AG10803 (cell line): ENCODE measurements around the gene CDK6.
"Not testable (repeated sequence)": the region's sequence is repeated elsewhere in the genome, so short reads cannot be mapped to it uniquely, and the experiment has no call there.

ENCODE experiments used
- DNase-seq: peaks from one replicate; pipeline ENCODE4 v3.0.0; 2010; ENCODE audit warnings: low read depth
- H3K4me3 ChIP-seq: 2 replicates; pipeline ENCODE4 v1.5.1; 2011; ENCODE audit warnings: mild to moderate bottlenecking, low read length, control low read depth
- CTCF ChIP-seq: conservative IDR thresholded peaks from 2 replicates; pipeline ENCODE4 v1.5.1; 2011; ENCODE audit warnings: mild to moderate bottlenecking, low read length, control low read depth, inconsistent platforms

The CDK6 gene

GRCh38 chr7:92836489-92836999 lies at the start of gene CDK6:
CDK6 (minus strand) TSS chr7:92836573; CDS start chr7:92833323, 3,250 bp downstream.
- DNase-seq = peak; percentile 68
- peak within 1 kb of the TSS; percentile 91 for H3K4me3 ChIP-seq
- TF ChIP-seq CTCF = no peak

- DNase-seq, H3K4me3 ChIP-seq: not testable (repeated sequence)
These were observed 49.7 kb upstream of the CDK6 start for GRCh38 chr7:92886039-92886438.

DNA sequence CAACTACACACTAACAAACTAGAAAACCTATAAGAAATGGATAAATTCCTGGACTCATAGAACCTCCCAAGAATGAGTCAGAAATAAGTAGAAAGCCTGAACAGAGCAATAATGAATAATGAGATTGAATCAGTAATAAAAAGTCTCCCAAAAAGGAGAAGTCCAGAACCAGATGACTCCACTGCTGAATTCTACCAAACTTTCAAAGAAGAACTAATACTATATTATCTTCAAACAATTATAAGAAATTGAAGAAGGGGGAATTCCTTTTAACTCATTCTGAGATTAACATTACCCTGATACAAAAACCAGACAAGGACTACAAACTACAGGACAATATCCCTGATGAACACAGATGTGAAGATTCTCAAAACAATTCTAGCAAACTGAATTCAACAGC lies 47.8 kb upstream of the CDK6 start:
- TF ChIP-seq CTCF = no peak
- DNase-seq = no peak
- H3K4me3 ChIP-seq = no peak overlapping the region

GRCh38 chr7:92882760-92883159 lies 46.4 kb upstream of the CDK6 start:
- no peak for DNase-seq
- H3K4me3 ChIP-seq = no peak overlapping the region
- TF ChIP-seq CTCF = no peak

DNA sequence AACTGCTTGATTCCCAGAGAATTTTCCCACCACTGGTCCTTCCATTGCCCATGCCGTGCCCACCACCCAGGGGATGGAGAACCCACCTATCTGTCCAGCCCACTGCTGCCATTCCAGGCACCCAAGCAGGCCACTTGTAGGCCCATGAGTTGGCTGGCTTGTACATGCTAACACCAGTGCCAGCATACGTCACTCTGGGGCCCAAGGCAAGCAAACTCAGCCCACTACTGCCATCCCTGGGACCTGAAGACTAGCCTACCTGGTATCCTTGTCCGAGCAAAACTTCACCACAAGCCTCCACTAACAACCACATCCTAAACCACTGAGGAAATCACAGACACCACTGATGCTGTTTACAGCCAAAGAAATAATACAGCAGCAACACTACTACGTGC lies 44.7 kb upstream of the CDK6 start:
- DNase-seq = no peak
- H3K4me3 ChIP-seq = no peak overlapping the region
- no peak for TF ChIP-seq CTCF

- TF ChIP-seq CTCF = peak; percentile 25
- peak; percentile 20 for DNase-seq
These were observed 44.1 kb upstream of the CDK6 start for GRCh38 chr7:92880212-92881090.

DNA sequence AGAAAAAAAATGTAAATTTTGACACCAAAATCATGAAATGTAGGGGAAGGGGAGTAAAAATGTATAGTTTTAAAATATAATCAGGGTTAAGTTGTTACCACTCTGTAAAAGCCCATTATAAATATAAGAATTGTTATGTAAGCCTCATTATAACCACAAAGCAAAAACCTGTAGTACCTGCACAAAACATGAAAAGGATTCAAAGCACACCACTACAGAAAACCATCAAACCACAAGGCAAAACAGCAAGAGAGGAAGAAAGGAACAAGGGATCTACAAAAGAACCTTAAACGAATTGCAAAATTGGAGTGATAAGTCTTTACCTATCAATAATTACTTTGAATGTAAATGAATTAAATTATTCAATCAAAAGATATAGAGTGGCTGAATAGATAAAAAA lies 41.0 kb upstream of the CDK6 start:
- no peak for TF ChIP-seq CTCF
- no peak overlapping the region for H3K4me3 ChIP-seq
- DNase-seq = no peak

More at GRCh38 chr7:92880212-92881090, 44.1 kb upstream of the CDK6 start:
- no peak overlapping the region for H3K4me3 ChIP-seq
